Brain microvascular endothelial cell (primary cell): ENCODE results near the gene ATP6V0D1.

Experiments used
- DNase-seq: peaks from one replicate; pipeline ENCODE4 v3.0.0-alpha.2; 2020
- H3K27ac ChIP-seq: fragments of 250-450 bp; sonication (Bioruptor Pico); 2 replicates; pipeline ENCODE4 v1.5.1; 2020; ENCODE audit warnings: mild to moderate bottlenecking, moderate library complexity
- H3K27me3 ChIP-seq: fragments of 250-450 bp; sonication (Bioruptor Pico); replicated peaks from 2 replicates; pipeline ENCODE4 v1.5.1; 2020; ENCODE audit warnings: mild to moderate bottlenecking
- H3K36me3 ChIP-seq: fragments of 250-450 bp; sonication (Bioruptor Pico); replicated peaks from 2 replicates; pipeline ENCODE4 v1.5.1; 2020; ENCODE audit warnings: mild to moderate bottlenecking
- H3K4me3 ChIP-seq: 2 replicates; pipeline ENCODE4 v1.5.1; 2011; ENCODE audit warnings: low read depth, mild to moderate bottlenecking, control low read depth, low read length, moderate library complexity
- CTCF ChIP-seq: IDR thresholded peaks from 2 replicates; pipeline ENCODE4 v1.5.1; 2011; ENCODE audit warnings: low read depth, mild to moderate bottlenecking, moderate library complexity, low read length, control low read depth, inconsistent platforms; ENCODE audit errors: missing control alignments
- in situ Hi-C: cut with HindIII; loops from 2 replicates; pipeline ENCODE4 v1.10.0; 2017; ENCODE audit warnings: low sequenced_read_pairs, low pct_ligation_motif_present

The ATP6V0D1 gene

GRCh38 chr16:67391424-67392300 is 89.3 kb downstream of the ATP6V0D1 start:
- Histone ChIP-seq H3K36me3 (no peaks in the 10 kb centered on the region), H3K4me3 (no peak overlapping the region), H3K27me3 (peaks cover 4% of the 10 kb centered on the region), H3K27ac (no peak overlapping the region)
- TF ChIP-seq CTCF = no peak
- no peak for DNase-seq
- in situ Hi-C loops = no loop called here

GRCh38 chr16:67390816-67391423 is 90.0 kb downstream of the ATP6V0D1 start:
- Histone ChIP-seq H3K27me3 (peaks cover 4% of the 10 kb centered on the region), H3K36me3 (no peaks in the 10 kb centered on the region), H3K27ac (no peak overlapping the region), H3K4me3 (no peak overlapping the region)
- DNase-seq = no peak
- in situ Hi-C loops = no loop called here
- TF ChIP-seq CTCF = no peak

- Histone ChIP-seq H3K27ac (no peak overlapping the region), H3K27me3 (peaks cover 9% of the 10 kb centered on the region)
These were observed 90.8 kb downstream of the ATP6V0D1 start for GRCh38 chr16:67389911-67390815.

GRCh38 chr16:67388591-67388990 is 92.4 kb downstream of the ATP6V0D1 start:
- Histone ChIP-seq H3K27ac (no peak overlapping the region), H3K4me3 (no peak overlapping the region), H3K36me3 (no peaks in the 10 kb centered on the region), H3K27me3 (peaks cover 5% of the 10 kb centered on the region)
- in situ Hi-C loops = no loop called here
- no peak for TF ChIP-seq CTCF
- no peak for DNase-seq

More at GRCh38 chr16:67389911-67390815, 90.8 kb downstream of the ATP6V0D1 start:
- DNase-seq = no peak
- Histone ChIP-seq H3K36me3 (no peaks in the 10 kb centered on the region), H3K4me3 (no peak overlapping the region)
- no peak for TF ChIP-seq CTCF
- in situ Hi-C loops = no loop called here

- no peak for TF ChIP-seq CTCF
- no peak for DNase-seq
- H3K36me3 ChIP-seq = no peaks in the 10 kb centered on the region
- H3K4me3 ChIP-seq = no peak overlapping the region
- H3K27ac ChIP-seq = no peak overlapping the region
- in situ Hi-C loops = no loop called here
- peaks cover 5% of the 10 kb centered on the region for H3K27me3 ChIP-seq
These were observed 92.8 kb downstream of the ATP6V0D1 start for GRCh38 chr16:67388191-67388590.
